Measurements from ENCODE around the gene PIK3CA.
"Not testable (repeated sequence)": the region's sequence is repeated elsewhere in the genome, so short reads cannot be mapped to it uniquely, and the experiment has no call there.

PIK3CA gene

DNA sequence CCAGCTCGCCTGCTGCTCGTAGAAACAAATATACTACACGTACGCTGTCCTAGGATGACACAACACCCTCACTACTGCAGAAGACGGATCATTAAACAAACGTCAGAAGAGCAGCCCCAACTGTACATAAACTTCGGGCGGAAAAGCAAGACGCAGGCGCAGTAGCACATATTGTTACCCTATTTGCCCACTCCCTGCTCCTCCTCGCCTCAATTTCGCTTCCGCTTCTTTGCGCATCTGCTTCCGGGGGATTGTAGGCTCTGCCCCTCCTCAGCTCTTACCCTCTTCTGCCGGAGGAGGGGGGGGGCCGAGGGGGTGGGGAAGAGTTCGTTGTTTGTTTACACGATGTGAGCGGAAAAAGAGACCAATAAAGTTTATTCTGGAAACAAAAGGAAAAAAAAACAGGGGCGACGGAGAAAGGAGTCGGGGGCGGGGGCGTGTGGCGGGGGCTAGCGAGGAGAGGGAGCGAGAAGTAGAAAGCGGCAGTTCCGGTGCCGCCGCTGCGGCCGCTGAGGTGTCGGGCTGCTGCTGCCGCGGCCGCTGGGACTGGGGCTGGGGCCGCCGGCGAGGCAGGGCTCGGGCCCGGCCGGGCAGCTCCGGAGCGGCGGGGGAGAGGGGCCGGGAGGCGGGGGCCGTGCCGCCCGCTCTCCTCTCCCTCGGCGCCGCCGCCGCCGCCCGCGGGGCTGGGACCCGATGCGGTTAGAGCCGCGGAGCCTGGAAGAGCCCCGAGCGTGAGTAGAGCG lies at the start of gene PIK3CA:
Gene PIK3CA, plus strand, starts transcription at position 485 of the 743 bp plus-strand sequence. CDS start 50,469 bp downstream, outside the sequence.
- DNase-seq (ENCODE audit: low read depth): peak; percentile 93

DNA sequence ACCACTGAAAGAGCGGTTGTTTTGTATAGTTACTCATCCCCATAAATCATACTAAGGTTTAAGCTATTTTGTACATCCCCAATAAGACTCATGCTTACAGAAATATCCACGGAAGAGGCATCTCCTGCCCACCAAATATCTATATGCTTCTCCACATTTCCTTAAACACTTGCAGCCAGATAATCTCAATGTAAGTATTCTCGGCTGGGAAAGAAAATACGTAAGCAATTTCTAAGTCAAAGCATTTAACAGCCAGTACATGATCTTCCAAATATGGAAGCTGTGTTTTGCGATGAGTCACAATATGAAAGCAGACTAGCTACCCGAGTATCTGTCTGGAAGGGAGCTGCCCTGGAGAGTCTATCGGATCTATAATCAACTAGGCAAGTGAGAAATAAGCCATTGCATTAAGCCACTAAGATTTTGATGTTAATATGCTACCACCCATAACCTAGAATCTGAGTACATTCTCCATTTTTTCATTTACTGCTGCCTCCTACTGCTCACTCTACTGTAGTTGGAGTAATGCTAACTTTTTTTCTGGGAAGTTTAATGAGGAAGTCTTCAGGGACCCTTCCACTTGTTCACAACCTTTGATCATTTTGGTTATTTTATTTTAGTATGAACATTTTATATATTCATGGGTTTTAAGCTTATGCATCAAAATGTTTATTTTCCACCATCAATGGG lies 49.6 kb upstream of the PIK3CA start:
- DNase-seq (ENCODE audit: low read depth): no peak

DNA sequence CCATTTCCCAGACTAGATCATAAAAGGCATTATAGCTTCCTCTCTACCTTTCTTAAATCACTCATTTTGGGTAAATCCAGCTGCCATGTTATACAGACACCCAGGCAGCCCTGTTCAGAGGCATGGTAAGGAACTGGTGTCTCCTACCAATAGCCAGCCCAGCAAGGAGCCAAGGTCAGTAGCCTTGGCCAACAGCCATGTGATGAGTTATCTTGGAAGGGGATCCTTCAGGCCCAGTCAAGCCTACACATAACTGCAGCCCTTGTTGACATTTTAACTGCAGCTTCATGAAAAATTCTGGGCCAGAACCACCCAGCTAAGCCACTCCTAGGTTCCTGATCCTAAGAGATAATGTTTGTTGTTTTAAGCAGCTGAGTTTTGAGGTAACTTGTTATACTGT lies 47.5 kb upstream of the PIK3CA start:
- no peak for DNase-seq (ENCODE audit: low read depth)

DNA sequence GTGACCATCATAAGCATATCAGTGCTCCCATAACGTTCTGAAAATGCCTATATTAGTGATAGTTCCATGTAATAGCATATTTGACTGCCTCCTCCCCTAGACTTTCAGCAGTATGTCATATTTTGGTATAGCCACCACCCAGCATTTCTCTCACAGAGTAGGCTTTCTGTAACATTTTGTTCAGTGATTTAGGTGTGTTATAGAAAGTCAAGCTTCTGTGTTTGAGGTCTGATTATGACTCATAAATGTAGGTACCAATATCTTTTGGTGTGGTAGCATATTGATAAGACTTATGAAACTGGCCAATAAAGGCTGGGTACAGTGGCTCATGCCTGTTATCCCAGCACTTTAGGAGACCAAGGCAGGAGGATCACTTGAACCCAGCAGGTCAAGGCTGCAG lies 42.3 kb upstream of the PIK3CA start:
- no peak for DNase-seq (ENCODE audit: low read depth)

DNA sequence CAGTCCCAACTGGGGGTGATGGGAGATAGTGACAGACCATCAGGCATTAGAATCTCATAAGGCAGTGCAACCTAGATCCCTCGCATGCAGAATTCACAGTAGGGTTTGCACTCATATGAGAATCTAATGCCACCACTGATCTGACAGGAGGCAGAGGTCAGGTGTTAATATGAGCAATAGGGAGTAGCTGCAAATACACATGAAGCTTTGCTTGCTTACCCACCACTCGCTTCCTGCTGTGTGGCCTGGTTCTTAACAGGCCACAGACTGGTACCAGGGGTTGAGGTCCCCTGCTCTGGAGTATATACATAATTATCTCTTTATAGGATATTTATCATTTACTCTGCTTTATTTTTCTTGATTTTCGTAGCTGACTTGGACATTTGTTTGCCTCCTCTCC lies 40.5 kb upstream of the PIK3CA start:
- no peak for DNase-seq (ENCODE audit: low read depth)

DNA sequence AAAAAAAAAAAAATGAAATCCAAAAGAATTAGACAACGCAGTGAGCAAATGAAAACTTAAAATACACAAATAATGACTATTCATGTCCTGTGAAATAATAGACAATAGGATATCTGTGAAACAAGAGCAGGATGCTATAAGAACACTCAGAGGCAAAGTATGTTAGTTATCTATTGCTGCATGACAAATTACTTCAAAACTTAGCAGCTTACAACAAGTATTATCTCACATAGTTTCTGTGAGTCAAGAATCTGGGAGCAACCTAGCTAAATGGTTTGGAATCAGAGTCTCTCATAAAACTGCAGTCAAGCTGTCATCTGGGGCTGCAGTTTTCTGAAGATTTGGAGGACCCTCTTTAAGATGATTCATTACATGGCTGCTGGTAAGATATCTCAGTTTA lies 40.1 kb upstream of the PIK3CA start:
- no peak for DNase-seq (ENCODE audit: low read depth)

DNA sequence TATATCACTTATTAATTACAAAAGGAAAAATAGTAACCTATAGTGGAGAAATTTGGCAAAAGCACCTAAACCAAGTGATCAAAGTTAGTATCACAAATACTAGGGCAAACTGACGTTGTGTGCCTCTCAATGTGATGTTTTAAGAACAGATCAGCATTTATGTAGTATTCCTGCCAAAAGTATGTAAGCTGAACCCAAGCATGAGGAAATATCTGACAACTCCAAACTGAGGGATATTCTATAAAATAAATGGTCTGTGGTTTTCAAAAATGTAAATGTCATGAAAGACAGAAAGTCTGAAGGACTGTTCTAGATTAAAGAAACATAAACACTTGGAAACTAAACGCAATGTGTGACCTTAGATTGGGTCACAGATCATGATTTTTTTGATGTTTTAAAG lies 34.3 kb upstream of the PIK3CA start:
- no peak for DNase-seq (ENCODE audit: low read depth)

DNA sequence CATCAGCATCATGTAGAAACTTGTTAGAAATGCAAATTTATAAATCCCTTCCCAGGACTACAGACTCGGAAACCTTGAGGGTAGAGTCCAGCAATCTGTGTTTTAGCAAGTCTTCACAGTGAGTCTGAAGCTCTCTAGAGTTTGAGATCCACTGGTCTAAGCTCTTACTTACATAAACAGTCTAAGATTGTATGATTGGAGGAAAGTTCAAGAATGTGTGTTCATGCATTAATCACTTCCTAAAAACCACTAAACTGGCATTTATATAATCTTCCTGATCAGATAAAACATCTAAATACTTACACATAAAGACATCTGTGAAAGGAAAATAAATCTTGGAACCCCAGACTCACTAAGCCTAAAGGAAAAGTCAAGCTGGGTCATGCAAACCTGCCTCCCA lies 32.7 kb upstream of the PIK3CA start:
- not testable (repeated sequence) for DNase-seq (ENCODE audit: low read depth)

DNA sequence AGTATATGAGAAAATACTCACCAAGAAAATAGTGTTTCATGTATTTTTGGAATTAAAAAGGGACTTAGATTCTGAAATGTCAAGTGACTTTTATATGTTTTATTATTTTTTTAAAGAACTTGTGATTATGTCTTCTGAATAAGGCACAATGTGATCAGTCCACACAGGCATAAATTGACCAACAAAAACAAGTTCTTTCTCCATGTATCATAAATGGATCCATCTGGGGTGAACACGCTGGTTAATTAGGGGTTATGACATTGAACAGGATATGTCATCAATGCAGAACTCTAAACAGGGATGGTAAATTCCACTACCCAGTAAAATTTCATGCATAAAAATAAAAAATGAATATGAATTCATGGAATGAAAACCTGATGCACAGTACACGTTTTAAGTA lies 31.3 kb upstream of the PIK3CA start:
- no peak for DNase-seq (ENCODE audit: low read depth)

DNA sequence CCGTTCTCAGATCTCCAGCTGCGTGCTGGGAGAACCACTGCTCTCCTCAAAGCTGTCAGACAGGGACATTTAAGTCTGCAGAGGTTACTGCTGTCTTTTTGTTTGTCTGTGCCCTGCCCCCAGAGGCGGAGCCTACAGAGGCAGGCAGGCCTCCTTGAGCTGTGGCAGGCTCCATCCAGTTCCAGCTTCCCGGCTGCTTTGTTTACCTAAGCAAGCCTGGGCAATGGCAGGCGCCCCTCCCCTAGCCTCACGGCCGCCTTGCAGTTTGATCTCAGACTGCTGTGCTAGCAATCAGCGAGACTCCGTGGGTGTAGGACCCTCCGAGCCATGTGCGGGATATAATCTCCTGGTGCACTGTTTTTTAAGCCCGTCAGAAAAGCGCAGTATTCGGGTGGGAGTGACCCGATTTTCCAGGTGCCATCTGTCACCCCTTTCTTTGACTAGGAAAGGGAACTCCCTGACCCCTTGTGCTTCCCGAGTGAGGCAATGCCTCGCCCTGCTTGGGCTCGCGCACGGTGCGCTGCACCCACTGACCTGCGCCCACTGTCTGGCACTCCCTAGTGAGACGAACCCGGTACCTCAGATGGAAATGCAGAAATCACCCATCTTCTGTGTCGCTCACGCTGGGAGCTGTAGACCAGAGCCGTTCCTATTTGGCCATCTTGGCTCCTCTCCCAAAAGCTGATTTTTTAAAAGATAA lies 15.8 kb upstream of the PIK3CA start:
- DNase-seq (ENCODE audit: low read depth): not testable (repeated sequence)

DNA sequence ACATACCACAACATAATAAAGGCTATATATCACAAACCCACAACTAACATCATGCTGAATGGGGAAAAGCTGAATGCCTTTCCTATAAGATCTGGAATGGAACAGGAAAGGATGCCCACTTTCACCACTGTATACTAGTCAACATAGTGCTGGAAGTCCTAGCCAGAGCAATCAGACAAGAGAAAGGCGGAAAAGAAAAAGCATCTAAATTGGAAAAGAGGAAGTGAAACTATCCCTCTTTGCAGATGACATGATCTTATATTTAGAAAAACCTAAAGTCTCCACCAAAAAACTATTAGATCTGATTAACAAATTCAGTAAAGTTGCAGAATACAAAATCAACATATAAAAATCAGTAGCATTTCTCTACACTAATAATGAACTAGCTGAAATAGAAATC lies 14.6 kb upstream of the PIK3CA start:
- no peak for DNase-seq (ENCODE audit: low read depth)

DNA sequence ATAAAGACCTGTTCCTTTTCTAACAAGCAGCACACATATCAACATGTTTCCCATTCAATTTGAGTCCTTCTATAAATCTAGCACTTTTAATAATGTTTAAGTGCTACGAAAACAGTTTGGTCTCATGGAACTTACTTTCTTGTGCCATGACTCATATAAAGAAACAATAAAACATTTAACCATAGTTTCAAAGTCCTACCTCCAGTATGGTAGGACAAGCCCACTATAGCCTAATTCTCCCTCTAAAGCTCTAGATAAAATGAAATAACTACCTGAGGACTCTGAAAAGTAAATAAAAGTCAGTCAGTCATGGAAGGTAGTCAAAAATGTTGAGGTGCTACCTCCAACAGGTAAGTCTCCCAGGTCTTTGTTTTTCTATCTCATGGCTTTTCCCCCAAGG lies 12.0 kb upstream of the PIK3CA start:
- DNase-seq (ENCODE audit: low read depth): no peak

DNA sequence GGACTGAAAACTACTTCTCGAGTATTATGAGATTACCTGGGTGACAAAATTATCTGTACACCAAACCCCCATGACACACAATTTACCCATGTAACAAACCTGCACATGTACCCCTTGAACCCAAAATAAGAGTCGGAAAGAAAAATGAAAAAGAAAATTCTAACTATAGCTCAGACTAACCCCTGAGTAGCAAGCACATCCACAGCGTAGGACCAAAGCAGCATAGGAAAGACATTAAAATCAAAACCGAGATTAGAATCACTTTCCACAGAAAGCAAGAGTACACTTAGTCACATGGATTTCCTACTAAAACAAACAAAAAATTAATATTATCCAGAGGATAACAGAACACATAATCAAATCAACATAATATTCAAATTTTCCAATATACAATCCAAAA lies 6.3 kb upstream of the PIK3CA start:
- no peak for DNase-seq (ENCODE audit: low read depth)

DNA sequence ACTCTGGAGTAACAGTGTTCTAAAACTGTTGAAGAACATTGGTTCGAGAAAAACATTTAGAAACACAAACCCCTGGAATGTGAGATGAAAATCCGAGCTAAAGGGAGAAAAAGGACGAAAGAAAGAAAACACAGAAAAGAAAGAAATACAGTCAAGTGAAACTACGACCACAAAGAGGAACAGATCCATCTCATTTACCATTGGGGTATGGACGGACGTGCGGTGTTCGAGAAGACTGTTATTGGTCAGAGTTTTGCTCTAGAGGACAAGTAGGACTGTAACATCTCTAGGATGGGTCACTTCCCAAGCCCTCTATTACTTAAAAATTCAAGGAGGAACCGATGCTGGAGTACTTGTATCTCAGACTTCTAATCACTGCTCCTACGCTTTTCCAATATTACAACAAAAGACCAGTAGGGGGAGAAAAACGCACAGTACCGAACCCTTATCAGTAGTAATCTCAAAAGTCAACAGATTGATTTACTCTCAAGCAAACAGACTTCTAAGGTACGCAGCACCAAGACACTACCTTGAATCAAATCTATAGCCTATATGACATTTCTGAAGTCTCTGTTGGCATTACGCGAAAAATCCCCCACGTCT lies 1.1 kb upstream of the PIK3CA start:
- DNase-seq (ENCODE audit: low read depth): peak; percentile 22

DNA sequence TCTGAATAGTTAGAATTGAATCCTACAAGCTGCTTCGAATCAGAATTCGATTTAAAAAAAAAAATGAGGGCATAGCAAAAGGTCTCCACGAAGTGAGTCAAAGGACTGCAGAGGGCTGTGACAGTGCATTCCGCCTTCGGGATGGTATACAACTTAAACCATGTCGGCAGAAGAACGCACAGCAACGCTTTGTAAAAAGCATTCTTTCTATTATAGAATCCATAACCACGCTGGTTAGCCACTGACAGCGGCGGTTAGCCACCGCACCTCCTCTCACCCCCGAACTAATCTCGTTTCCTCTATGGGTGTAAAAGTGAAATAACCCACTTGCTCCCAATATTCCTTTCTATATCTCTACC lies 664 bp upstream of the PIK3CA start:
- DNase-seq (ENCODE audit: low read depth): peak; percentile 3

DNA sequence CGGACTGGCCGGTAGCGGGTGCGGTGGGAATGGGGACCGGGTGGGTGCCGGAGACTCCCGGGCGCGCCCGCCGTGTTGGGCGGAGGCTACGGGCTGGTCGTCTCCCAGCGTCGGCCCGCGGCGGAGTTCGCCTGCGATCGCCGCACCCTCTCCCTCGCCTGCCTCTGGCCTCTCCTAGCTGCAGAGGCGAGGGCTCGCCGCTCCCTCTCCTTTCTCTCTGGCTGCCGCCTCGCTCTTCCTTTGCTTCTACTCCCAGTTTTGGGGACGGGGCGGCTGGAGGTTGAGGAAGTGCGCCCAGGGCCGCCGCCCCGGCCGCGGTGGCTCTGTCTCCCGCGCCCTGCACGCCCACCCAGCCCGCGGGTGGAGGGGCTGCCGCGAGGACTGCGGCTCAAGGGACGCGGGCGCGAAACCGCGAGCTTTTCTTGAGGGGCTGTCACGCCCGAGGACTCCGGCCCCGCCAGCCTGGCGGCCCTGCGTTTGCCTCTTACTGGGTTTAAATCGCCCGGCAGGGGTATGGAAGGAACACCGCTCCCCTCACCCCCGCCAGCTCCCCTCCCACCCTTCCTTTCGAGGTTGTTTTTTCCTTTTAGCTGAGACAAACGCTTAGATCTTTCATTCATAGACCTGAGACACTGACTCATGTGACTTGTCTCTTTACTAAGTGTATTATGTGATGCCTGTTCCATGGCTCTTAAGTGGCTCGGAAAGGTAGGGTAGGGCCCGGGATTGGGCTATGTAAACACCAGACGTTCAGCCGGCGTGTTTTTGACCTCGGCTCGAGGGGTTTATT lies 654 bp downstream of the PIK3CA start:
- DNase-seq (ENCODE audit: low read depth): peak; percentile 61

DNA sequence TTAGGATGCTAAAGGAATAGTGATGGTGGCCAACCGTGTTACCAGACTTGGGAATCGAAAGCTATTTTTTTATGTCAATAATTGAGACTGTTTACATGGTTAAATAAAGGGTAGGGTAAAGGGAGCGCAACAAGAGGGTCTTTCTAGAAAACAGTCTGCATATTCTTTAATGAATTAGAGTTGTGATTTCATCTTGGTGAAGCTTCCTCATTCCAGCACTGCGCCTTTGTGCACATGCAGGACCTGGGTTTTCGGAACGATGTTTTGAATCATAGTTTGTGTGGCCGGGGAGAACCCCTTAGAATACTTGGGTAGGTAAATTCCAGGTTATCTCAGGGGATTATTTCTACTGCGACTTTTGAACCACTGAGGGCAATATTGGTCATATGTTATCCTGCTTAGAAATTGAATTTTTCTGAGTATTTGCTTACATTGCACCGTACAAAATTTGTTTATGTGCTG lies 1.3 kb downstream of the PIK3CA start:
- DNase-seq (ENCODE audit: low read depth): peak; percentile 19

DNA sequence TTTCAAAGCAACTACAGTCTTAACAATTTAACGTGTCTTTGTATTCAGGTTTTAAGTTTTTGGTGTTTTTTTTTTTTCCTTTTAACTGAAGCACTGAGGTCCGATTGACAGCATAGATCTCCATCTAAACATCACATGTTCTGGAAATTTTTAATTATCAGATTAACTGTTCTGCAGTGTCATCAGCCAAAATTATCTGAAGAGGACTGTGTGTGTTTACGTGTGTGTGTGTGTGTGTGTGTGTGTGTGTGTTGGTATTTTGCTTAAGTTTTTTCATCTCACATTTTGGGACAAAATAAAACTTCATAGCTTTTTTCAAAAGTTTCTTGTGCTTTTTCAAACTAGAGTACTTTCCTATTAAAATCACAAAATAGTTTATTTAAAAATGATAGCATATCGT lies 1.8 kb downstream of the PIK3CA start:
- DNase-seq (ENCODE audit: low read depth): no peak

DNA sequence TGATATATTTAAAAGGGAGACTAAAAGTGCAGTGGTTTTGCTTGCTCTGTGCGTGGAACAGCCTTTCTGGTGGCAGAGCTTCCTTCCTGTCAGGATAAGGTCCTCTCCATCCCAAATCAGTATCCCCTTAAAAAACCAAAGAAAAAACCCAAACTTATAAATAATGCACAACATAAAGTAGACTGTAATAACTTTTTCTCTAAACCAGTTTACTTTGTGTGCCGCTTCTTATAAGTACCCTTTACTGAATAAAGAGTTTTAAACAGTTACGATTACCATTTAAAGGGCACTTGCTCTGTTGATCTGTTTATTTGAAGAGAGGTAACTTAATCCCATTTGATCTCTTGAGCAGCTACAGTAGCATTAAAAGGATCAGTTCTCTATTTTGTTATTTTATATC lies 2.5 kb downstream of the PIK3CA start:
- DNase-seq (ENCODE audit: low read depth): no peak

DNA sequence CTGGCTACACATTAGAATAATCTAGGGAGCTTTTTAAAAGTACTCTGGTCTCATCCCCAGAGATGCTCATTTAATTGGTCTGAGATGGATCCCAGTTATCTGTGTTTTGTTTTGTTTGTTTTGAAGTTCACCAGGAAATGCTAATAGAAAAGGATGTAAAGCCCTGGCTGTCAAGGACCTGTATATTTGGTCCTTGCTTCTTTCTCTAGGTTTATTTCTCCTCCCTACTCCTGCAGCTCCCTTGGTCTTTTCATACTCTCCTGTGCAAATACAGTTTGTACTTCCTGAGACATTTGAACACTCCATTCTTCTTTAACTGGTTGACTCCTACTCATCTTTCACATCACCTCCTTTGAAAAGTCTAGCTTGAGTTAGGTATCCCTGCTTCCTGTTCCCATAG lies 3.3 kb downstream of the PIK3CA start:
- no peak for DNase-seq (ENCODE audit: low read depth)

DNA sequence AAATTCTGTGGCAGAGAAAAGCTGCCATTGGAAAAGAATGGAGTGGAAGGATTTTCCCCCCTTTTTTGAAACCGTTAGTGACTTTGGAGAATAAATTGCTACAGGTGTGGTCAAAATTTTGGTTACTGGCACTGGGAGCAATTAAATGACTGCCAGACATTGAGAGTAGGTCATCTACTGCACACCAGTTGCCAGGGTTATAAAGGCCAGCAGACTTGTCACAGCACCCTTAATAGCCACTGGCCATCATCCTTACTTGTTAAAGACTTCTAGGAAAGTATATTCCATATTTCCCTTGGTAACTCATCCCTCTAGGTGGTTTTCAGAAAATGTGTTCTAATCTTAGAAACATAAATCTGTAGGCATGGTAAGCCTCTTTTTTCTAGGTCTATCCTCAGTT lies 8.0 kb downstream of the PIK3CA start:
- DNase-seq (ENCODE audit: low read depth): no peak

DNA sequence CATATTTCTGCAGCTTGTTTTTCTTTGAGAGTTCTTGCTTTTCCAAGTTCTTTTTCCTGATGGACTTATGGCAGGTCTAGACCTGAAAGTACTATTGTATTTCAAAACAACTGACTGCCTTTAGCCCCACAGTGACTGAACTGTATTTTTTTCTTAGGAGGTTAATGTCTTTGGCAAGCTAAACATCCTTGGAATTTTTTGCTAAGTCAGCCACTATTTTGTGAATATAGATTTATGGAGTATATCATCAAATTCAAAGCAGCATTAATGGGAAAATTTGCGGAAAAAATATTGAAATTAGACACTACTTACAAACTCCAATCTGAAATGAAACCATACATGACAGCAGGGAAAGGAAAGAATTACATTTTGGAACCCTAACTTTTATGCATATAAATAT lies 8.6 kb downstream of the PIK3CA start:
- no peak for DNase-seq (ENCODE audit: low read depth)
